ENCODE results near the gene ZNF74.

DNA sequence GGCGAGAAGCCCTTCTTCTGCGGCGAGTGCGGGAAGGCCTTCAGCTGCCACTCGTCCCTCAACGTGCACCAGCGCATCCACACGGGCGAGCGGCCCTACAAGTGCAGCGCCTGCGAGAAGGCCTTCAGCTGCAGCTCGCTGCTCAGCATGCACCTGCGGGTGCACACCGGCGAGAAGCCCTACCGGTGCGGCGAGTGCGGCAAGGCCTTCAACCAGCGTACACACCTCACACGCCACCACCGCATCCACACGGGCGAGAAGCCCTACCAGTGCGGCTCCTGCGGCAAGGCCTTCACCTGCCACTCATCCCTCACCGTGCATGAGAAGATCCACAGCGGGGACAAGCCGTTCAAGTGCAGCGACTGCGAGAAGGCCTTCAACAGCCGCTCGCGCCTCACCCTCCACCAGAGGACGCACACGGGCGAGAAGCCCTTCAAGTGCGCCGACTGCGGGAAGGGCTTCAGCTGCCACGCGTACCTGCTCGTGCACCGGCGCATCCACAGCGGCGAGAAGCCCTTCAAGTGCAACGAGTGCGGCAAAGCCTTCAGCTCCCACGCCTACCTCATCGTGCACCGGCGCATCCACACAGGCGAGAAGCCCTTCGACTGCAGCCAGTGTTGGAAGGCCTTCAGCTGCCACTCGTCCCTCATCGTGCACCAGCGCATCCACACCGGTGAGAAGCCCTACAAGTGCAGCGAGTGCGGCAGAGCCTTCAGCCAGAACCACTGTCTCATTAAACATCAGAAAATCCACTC, 12.2 kb downstream of the ZNF74 start:
- TF ChIP-seq, protein P1, sequence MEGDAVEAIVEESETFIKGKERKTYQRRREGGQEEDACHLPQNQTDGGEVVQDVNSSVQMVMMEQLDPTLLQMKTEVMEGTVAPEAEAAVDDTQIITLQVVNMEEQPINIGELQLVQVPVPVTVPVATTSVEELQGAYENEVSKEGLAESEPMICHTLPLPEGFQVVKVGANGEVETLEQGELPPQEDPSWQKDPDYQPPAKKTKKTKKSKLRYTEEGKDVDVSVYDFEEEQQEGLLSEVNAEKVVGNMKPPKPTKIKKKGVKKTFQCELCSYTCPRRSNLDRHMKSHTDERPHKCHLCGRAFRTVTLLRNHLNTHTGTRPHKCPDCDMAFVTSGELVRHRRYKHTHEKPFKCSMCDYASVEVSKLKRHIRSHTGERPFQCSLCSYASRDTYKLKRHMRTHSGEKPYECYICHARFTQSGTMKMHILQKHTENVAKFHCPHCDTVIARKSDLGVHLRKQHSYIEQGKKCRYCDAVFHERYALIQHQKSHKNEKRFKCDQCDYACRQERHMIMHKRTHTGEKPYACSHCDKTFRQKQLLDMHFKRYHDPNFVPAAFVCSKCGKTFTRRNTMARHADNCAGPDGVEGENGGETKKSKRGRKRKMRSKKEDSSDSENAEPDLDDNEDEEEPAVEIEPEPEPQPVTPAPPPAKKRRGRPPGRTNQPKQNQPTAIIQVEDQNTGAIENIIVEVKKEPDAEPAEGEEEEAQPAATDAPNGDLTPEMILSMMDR (conservative IDR thresholded peaks at IDR 0.05) = no peak
- no peak for TF ChIP-seq EZH2 (IDR thresholded peaks at IDR 0.05; ENCODE audit: low read depth)

Measured in PC-9 (cell line).